ENCODE data around the gene CBFB.

CBFB gene

DNA sequence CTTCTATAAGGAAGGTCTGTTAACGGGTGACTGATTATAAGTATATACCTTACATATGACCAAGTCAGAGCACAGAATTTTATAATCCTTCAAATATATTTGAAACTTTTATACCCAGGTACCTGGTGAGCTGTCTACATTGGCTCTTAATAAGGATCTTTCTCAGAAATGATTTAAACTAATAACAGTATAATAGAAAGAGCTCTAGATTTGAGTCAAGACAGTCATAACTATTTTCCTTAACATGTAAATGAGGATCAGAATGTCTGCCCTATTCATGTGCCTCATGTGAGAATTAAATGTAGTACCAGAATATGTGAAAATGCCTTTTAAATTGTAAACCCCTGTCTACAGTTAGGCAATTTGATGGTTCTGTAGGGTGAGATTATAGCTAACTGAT, 14.5 kb downstream of the CBFB start:
- no peak for FAIRE-seq

DNA sequence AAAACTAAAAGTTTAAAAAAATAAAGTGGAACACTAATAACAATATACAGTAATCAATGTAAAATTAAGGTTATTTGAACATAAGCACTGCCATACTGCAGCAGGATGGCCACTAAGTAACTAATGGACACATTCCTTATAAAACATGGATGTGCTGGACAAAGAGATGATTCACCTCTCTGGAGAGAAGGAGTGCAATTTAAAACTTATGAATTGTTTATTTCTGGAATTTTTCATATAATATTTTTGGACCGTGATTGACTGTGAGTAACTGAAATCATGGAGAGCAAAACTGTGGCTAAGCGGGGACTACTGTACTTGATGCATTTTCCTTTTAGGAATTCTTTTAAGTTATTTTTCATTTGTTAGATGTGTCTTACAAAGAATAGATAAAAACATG, 21.8 kb downstream of the CBFB start:
- FAIRE-seq, result no peak

DNA sequence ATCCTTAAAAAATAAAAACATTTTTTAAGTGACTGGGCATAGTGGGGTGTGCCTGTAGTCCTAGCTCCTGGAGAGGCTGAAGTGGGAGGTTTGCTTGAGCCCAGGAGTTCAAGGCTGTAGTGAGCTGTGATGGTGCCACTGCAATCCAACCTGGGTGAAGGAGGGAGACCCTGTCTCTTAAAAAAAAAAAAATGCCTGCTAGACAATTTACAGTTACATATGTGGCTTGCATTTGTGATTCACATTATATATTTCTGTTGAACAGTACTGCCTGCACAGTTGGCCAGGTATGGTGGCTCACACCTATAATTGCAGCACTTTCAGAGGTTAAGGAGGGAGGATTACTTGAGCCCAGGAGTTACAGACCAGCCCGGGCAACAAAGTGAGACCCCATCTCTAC, 23.4 kb downstream of the CBFB start:
- no peak for FAIRE-seq

DNA sequence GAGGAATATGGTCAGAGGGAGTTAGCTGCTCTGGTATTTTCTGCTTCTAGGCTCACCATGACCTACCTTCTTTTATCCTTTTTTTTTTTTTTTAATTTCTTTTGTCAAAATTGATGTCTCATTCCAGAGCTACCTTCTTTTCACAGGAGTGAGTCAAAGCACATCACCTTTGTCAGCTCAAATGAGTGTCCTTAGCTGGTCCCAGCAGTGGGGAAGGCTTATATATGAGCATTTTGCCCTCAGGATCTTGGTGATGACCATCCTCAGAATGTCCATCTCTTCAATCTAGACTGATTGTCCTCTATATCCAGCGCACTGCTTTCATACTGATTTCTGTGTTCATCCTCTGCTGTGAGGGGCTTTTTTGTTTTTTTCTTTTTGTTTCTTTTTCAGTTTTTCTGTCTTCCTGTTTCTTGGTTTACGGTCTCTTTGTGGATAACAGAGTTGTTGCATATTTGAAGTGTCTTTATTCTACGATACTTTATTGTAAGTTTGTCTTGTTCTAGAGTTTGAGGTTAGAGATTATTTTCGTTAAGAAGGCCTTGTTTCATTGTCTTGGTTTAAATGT, 24.9 kb downstream of the CBFB start:
- no peak for FAIRE-seq

DNA sequence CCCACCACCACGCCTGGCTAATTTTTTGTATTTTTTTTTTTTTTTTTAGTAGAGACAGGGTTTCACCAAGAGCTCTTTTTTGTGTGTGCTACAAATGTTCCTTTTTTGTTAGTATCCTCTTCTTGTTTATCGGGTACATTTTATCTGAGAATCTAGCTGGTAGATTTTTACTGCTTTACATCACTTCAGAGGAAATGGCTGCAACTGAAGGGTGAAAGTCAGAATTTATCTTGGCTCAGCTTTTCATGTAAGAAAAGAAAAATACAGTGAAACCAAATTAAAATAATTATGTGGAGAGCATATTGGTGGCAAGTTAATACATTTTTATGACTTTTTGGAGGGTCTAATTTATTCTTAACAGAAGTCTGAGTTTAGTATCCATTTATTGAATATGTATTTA, 26.0 kb downstream of the CBFB start:
- FAIRE-seq, result no peak

DNA sequence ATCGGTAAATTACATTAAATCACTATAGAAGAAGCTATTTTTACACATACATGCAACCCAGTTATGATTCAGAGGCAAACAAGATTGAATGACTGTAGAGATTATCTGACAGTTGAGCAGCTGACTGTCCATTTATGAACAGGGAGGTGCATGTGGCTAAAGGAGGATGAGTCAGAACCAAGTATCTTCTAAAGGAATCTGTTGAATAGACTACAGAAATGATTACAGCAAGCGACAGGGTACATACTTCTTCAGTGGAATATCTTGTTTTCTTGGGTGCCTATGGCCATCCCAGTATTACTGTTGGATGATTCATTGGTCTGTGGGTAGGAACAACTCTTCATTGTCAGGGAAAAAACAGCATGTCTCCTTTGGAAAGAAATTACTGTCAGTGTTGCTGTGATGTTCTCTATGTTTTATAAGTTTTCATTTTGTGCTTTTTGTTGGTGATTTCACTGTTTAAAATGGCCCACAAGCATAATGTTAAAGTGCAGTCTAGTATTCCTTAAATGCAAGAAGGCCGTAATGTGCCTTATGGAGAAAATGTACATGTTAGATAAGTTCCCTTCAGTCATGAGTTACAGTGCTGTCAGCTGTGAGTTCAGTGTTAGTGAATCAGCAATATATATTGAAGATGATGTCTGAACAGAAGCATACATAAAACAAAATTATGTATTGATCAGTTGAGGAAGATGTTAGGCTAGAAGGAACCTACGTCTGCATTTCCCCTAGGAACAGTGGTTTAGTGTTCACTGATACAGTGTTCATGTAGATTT, 27.0 kb downstream of the CBFB start:
- no peak for FAIRE-seq

DNA sequence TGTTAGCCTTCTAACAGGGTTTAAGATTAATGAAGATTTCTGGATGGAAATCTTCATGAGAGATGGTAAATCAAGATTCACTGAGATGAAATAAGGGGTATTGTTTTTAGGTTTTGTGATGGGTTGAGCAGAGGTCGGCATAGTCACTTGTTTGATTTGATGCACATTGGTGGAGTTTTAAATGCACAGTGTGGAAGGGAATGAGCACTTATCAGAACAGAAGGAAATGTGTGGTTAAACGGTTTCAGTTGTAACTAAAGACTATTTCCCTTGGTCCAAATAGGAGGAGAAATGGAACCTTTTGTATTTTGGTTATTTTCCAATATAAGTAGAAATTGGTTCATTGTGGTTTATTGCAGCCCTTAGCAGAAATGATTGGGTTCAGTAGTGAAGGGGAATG, 34.1 kb downstream of the CBFB start:
- FAIRE-seq, result no peak

DNA sequence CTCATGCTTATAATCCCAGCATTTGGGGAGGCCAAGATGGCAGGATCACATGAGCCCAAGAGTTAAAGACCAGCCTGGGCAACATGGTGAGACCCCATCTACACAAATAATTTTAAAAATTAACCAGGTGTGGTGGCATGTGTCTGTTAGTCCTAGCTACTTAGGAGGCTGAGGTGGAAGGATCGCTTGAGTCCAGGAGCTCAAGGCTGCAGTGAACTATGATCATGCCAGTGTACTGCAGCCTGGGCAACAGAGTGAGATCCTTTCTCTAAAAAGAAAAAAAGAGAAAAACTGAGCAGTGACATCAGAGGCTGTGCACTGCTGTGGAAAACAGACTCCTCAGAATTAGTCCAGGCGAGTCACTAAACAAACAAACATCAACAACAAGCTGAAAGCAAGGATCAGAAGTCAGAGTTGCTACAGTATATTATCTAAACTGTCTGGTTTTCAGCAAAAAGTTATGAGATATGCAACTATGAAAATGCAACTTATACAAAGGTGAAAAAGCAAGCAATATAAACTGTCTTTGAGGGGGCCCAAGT, 39.3 kb downstream of the CBFB start:
- FAIRE-seq, result no peak

DNA sequence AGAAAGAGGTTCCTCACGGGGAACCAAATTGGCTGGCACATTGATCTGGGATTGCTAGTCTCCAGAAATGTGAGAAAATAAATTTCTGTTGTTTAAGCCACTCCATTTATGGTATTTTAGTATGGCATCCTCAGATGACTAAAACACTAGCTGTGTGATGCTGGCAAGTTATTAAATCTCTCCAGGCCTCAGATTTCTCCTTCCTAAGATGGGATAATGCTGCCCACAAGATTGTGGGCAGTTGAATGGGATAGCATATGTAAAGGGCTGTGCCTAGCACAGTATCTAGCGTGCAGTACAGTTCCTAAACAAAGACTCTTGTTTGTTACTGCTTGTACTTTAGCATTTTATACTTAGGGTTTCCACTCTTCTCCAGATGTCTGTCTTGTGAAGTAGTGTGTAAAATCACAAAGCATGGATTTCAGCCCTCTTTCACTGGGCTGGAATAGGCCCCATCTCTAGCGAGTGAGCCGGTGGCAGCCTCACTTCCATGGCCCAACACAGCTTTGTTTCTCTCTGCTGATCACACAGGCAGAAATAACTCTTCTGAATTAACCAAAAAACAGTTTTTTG, 42.6 kb downstream of the CBFB start:
- FAIRE-seq, result no peak

DNA sequence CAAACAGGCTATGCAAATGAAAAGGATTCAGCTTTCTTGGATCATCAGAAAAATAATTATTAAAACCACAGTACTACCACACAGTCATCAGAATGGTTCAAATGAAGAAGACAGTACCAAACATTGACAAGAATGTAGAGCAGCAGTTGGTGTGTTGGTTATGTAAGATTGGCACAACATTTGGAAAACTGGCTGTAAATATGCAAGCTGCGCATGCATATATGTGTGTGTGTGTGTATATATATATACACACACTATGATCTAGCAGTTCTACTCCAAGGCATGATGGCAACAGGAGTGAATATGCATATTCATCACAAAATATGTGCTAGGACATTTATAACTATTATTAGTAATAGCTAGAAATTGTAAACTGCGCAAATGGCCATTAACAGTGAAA, 46.4 kb downstream of the CBFB start:
- no peak for FAIRE-seq

DNA sequence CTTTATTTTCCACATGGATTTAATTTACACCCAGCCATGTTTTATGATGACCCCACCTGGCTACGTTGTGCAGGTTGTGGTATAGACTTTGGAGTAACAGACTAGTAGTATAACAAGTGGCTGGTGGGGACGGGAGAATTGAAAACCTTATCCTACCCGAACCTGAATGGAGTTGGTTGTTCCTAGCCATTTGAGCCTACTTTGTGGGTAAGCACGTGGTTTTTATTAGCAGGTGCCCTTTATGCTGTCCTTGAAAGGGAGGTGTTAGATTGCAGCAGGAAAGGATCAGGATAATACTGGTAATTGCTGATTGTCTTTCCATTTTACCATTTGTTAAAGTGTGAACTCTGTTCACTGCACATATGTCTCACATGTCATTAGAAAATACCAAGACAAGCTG, 48.9 kb downstream of the CBFB start:
- no peak for FAIRE-seq

DNA sequence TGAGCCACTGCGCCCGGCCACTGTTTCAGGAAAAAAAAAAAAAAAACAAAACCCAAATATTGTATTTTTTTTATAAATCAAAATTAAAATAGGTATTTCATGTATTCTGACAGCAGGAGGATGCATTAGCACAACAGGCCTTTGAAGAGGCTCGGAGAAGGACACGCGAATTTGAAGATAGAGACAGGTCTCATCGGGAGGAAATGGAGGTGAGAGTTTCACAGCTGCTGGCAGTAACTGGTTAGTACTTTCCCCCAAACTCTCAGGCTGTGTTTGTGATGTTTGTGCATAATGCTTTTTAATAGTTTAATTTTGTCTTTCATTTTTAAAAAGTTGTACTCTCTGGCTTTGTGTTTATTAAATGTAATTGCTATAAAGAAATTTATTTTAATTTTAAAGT, 53.2 kb downstream of the CBFB start:
- FAIRE-seq, result no peak

DNA sequence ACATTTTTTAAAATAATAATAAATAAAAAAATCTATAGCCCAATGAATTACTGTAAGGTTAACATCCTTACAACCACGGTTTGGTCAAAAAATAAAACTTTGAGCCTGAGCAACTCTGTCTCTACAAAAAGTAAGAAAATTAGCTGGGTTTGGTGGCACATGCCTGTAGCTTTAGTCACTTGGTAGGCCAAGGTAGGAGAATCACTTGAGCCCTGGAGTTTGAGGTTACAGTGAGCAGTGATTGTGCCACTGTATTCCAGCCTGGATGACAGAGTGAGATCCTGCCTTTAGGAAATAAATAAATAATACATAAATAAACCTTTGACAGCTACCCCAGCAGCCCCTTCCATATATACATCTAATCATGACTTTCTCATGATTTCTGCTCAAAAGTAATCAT, 53.9 kb downstream of the CBFB start:
- no peak for FAIRE-seq

DNA sequence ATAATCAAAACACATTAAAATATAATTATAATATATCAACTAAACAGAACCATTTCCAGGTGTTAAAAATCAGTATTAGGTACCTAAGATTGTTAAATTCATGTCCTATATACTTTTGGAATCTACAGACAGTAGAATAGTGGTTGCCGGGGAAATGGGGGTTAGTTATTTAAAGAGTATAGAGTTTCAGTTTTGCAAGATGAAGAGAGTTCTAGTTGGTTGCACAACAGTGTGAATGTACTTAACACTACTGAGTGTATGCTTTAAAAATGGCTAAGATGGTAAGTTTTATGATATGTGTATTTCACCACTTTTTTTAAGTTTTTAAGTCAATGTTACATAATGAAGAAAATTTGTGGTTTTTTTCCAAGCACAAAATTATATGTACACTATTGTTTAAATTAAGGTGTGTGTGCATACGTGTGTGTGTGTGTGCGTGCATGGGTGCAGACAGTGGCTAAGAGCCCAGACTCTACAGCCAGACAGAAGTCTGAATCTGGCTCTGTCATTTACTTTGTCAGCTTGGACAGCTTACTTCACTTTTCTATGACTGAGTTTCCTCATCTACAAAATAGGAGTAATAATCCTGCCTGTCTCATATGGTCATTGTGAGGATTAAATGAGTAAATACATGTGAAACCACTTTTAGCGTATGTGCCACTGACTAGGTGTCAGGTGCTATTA, 55.5 kb downstream of the CBFB start:
- no peak for FAIRE-seq

DNA sequence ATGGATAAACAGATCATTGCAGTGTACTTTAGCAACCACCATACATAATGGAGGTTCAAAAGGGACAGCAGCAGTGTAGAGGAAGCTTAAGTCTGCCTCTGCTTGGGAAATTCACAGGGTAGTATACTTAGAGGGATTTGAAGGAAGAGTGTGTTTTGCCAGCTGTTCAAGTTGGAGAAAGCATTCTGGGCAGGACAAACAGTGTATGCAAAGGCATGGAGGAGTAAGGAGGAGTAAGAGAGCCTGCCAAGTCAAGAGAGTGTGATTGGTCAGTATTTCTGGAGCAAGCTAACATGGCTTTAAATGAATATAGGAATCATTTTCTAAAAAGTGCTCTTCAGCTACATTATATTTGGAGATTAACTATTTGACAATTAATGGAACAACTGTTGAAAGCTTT, 57.9 kb downstream of the CBFB start:
- FAIRE-seq, result no peak

DNA sequence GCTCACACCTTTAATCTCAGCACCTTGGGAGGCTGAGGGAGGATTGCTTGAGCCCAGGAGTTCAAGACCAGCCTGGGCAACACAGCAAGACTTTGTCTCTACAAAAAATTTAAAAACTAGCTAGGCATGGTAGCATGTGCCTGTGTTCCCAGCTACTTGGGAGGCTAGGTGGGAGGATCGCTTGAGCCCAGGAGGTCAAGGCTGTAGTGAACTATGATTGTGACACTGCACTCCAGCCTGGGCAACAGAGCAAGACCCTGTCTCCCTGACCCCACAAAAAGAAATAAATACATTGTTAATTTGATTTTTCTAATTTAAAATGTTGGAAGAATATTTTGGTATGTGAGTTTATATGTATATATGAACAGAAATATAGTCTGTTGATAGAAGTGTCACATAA, 58.3 kb downstream of the CBFB start:
- FAIRE-seq, result no peak

DNA sequence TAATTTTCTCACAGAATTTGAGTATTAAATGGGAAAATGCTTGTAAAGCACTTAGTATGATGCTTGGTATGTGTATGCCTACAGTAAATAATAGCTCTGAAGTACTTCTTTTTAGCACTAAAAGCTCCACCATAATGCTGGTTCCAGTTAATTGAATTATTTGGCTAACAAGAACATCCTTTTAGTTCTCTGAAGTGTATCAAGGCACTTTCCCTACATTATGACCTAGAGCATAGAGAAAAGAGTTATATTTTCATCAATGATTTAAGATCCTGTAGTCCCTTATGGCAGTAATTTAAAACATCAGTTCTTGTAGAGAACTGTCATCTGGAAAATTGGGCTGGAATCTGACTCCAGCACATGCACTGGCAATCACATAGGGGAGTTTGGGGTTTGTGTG, 58.9 kb downstream of the CBFB start:
- FAIRE-seq, result no peak

DNA sequence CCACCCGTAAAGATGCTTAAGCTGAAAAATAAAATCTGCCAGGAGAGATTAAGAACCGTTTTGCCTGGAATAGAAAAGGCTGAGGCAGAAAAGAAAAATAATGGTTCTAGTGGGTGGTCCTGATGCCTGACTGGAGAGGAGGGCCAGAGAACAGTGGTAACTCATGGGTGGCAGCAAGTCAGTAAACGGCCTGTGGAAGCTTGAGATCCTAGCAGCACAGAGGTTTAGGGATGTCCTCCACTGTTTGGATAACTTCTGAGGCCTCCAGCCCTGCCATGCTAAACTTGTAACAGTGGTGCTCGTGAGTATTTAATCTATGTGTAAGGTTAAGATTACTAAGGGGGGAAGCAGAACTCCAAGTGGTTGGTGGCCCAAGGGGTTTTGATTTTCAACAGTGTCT, 59.6 kb downstream of the CBFB start:
- FAIRE-seq, result no peak

DNA sequence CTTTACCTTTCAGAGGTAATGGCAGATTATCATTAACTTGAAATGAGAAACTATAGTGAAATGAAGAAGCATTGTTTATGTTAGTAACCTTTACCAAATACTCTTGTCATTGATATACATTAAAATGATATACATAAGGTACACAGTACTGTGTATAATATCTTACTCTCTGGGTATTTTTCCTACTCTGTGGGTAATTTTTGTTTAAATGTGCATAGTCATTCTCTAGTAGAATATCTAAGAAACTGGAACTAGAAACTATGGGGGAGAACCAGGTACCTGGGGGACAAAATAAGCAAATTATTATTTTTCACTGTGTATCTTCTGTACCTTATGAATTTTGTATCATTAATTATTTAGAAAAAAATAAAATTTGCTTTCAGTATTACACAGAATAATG, 60.2 kb downstream of the CBFB start:
- no peak for FAIRE-seq

DNA sequence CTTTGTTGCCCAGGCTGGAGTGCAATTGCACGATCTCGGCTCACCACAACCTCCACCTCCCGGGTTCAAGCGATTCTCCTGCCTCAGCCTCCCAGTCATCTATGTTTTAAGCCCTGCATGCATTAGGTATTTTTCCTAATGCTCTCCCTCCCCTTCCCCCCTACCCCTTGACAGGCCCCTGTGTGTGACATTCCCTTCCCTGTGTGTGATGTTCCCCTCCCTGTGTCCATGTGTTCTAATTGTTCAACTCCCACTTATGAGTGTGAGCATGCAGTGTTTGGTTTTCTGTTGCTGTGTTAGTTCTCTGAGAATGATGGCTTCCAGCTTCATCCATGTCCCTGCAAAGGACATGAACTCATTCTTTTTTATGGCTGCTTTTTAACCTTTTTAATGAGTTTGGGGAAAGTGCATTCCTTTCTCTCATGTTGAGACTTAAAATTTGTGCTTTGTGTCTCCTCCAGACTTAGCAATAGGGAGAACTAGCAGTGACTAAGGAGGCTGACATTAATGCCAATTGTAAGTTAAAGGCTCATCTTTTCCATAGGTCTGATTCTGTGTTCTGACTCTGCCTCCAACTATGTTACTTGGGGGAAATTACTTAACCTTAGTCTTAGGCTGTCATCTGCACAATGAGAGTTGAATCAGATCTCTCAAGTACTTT, 63.1 kb downstream of the CBFB start:
- no peak for FAIRE-seq

DNA sequence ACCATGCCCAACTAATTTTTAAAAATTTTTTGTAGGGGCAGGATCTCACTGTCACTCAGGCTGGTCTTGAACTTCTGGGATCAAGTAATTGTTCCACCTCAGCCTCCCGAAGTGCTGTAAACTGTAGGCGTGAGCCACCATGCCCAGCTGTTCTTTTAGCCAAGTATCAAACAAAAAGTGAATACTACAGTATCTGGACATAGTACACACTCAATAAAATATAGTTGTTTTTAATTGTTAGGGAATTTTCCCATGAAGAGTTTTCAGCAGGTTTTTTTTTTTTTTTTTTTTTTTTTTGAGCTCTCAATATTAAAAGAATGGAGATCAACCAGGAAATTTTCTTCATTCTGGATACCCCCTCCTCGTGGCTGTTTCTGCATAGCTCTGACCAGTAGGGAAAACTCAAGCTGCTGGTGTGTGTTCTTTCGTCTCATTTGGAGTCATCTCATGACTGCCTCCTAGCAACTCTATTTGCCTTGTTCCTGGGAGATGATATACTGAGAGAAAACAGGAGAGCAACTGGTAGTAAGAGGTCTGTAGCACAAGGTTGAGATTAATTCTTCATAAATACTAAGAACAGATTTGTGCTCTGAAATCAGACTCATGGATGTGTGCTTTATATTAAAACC, 64.3 kb downstream of the CBFB start:
- no peak for FAIRE-seq

DNA sequence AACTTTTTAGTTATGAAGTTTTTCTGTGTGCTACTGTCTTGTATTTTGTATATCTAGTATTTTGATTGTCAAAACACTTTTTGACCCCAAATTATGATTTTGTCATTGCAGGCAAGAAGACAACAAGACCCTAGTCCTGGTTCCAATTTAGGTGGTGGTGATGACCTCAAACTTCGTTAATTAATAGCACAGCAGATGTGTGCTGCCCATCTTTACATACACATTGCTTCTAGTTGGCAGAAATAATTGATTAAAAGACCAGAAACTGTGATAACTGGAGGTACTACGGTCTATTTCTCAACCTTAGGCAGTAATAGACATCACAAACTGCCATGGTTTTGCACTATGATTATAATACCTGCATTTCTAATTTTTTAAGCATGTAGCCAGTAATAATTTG, 69.7 kb downstream of the CBFB start:
- FAIRE-seq, result no peak

All from colon (tissue), 2 donors.